LoVo (cell line): Measurements from ENCODE around the gene SLC19A2.
A peak's percentile ranks its signal among the peaks of the same experiment; 100 is the strongest.
"Not testable (repeated sequence)": the region's sequence is repeated elsewhere in the genome, so short reads cannot be mapped to it uniquely, and the experiment has no call there.

Experiments
- DNase-seq: peaks from one replicate; pipeline ENCODE4 v3.0.0-alpha.2; 2016; ENCODE audit warnings: low spot score

Gene SLC19A2

DNA sequence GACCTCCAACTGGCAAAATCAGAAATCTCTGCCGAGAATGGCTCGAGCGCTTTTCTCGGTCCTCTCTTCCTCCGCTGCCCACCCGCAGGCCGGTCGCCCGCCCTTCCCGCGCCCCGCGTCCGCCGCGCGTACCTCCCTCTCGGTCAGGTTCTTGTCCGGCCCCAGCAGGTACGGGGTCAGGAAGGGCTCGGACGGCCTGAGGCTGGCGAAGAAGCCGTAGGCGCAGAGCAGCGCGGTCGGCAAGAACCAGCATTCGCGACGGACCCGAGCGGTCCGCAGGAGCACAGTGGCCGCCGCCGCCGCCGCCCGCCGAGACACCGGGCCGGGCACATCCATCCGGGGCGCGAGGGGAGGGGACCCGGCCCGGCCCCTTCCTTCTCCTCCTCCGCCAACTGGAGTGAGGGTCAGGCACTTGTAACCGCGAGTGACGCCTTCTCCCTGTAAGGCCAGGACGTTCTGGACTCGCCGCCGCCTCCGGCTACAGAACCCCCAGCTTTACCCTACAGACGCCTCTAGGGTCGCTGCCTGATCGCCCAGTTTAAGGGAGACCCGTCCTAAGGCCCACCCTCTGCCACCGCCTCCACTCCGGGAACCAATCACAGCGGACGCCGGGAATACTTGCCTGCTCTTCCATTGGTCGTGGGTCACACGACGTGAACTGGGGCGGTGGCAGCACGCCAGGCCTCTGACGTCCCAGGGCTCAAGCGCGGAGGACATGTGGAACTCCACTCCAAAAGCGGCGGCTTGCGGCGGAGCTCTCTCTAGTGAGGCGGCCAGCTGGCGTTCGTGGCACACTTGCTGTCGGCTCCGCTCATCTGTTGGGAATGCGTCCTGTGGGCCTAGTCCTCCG lies at the start of gene SLC19A2:
Gene SLC19A2, minus strand, starts transcription at position 514 of the 850 bp plus-strand sequence. Its CDS starts 178 bp downstream, at position 336.
- peak; percentile 99 for DNase-seq

GRCh38 chr1:169534653-169535052 lies 48.9 kb upstream of the SLC19A2 start:
- DNase-seq: no peak

DNA sequence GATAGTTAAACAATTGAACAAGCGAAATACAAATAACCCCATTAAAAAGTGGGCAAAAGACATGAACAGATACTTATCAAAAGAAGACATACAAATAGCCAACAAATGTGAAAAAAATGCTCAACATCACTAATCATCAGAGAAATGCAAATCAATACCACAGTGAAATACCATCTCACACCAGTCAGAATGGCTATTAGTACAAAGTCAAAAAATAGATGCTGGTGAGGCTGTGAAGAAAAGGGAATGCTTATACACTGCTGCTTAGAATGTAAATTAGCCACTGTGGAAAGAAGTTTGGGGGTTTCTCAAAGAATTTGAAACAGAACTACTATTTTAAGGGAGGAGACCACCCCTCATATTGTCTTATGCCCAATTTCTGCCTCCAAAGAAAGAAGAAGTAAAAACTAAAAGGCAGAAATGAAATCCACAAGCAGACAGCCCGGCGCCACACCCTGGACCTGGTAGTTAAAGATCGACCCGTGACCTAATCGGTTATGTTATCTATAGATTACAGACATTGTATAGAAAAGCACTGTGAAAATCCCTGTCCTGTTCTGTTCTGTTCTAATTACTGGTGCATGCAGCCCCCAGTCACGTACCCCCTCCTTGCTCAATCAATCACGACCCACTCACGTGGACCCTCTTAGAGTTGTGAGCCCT lies 47.9 kb upstream of the SLC19A2 start:
- DNase-seq: not testable (repeated sequence)

GRCh38 chr1:169530448-169530847 lies 44.7 kb upstream of the SLC19A2 start:
- DNase-seq: no peak

DNA sequence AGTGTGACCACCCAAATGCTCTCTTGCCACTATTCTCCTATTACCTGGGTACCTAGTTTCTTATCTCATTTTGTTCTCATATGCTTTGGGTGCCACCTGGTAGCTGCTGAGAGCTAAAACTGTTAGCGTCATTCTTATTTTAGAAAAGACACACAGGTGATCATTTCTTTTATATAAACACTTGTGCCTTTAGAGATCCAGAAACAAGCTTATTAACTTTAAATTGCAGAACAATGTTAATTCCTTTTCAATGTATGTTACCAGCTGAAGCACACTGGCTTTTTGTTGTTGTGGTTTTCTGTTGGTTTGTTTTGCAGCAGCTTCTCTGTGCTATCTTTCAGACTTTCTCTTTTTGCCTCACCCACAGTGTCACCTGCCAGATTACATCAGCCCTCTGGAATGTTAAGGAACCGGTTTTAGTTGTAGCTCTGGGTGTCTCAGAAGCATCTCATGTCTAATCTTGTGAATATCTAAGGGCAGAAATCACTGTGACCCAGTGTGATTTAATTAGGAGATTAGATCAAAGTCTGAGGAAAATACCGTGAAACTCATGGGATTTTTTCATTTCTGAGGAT lies 43.4 kb upstream of the SLC19A2 start:
- peak; percentile 86 for DNase-seq

- no peak for DNase-seq
Observed at GRCh38 chr1:169528215-169529067, 42.7 kb upstream of the SLC19A2 start.

DNA sequence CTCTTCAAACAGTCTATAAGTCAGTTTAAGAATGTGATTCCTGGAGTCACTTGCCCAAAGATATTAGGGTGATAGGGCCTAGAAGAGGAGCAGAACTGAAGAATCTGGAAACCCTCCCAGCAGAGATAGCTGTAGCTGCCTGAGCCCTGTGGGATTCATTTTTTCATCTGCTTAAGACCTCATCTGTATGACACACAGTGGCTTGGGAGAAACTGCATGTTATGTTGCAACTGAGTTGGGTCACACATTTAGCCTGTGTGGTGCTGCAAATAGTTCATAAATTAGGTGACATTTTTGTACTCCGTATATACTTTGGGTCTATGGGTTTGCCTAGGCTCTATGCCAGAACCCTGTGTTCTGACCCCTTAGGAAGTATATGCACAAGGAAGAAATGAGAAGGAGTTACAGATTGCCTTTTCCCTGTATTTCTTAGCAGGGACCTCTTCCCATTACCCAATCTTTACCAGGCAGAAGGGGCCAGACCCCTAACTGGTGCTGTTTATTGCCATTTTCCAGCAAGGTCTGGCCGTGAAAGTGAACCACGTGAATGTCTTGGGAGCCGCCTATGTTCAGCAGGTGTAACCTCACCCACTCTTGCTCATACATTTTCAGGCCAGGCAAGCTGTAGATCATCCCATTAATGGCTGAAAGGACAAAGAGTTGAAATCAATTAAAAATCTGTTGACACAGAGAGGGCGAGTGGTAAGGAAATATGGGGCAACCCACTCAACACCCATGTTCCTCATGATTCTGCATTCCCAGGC lies 41.9 kb upstream of the SLC19A2 start:
- no peak for DNase-seq

DNA sequence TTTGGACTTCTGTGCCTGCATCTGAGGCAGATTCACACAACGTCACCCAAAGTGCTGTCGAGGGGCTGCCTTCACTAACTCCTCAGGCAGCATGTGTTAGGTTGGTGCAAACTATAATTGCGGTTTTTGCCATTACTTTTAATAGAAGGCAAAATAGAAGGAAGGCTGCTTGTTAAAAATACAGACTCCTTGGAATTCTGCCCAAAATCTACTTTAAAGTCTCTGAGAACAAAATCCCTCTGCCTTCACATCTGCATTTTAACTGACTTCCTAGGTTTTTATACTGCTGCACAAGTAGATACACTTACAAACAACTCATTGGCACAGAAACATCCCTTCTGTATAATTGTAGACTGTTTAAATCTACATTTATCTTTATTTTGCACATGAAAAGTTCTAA lies 41.3 kb upstream of the SLC19A2 start:
- no peak for DNase-seq

DNA sequence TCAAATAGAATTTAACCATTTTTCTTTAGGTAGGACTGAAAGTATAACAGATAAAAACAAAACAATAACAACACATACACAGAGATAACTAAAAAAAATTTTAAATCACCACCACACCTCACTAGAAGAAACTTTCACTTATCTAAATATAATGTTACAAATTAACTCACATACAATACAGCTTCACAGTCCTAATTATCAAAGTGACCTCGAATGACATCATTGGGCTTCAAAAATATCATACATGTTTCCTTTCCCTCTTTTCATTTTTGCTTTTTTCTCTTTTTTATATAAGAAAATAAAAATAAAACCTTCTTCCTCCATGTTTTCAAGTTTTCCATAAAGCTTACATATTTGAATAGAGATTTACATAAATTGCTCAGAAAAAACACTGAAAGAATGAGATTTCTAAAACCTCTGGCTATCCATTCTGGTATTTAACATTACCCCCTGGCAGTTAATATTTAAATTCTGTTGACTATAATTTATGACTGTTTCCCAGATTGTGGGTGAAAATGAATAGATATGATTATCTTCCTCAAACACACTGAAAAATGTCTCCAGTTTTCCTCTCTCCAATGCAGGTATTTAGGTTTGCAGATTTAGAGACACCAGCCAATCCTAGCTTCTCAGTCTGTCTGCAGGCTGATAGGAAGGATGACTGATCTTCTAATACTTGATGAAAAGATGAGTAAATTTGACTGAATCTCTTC lies 40.5 kb upstream of the SLC19A2 start:
- no peak for DNase-seq

DNA sequence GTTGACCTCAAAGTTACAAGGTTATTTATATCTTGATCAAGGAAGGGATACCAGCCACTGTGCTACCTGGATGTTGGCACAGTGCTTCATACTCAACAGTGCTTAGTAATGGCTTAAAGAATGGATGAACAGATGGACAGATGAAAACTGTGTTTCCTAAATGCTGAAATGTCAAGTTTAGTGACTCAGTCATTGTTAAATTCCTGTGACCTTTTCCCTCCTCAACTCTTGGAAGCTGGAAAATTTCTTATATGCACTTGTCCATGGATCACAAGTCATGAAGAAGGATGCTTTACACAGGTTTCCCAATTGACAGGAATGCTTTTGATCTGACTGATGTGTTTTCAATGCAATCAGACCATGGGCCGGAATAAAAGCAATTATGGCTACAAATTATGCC lies 39.6 kb upstream of the SLC19A2 start:
- no peak for DNase-seq

DNA sequence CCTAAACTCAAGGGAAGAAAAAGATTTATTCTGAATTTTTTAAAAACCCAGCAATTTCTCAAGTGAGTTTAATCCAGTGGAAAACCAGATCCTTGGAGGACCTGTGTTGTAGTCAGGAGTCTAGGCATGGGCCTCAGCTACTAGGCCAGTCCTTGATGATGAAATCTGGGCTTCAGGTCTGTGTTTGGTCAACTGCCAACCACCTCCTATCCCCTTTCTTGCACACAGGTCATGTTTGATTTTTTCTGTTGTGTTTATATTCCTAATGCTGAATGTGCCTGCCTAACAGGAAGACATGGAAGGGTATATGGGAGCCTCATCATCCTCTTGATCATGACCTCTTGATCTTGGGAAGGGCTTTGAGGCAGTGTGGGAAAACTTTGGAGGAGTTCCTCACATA lies 38.2 kb upstream of the SLC19A2 start:
- no peak for DNase-seq

DNA sequence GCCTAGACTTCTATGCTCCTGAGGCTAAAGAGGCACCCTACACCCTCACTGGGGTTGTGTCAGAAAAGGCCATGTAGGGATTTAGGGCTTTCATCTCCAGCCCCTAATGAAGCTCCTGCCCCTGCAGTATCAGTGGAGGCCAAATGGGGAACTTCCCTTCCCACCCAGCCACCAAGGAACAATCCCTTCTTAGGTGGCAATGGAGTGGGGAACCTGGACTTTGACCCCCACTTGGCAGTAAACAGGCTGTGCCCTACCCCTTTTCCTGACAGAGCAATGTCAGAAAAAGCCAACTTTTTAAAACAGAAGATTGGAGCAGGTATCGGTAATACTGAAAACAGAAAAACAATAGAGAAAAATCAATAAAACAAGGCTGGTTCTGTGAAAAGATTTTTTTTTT lies 35.5 kb upstream of the SLC19A2 start:
- peak; percentile 46 for DNase-seq

- no peak for DNase-seq
Observed at GRCh38 chr1:169517558-169518186, 31.9 kb upstream of the SLC19A2 start.

- DNase-seq: no peak
Observed at GRCh38 chr1:169515641-169516040, 29.9 kb upstream of the SLC19A2 start.

- no peak for DNase-seq
Observed at GRCh38 chr1:169514566-169515270, 29.0 kb upstream of the SLC19A2 start.

GRCh38 chr1:169513208-169513607 lies 27.5 kb upstream of the SLC19A2 start:
- no peak for DNase-seq

DNA sequence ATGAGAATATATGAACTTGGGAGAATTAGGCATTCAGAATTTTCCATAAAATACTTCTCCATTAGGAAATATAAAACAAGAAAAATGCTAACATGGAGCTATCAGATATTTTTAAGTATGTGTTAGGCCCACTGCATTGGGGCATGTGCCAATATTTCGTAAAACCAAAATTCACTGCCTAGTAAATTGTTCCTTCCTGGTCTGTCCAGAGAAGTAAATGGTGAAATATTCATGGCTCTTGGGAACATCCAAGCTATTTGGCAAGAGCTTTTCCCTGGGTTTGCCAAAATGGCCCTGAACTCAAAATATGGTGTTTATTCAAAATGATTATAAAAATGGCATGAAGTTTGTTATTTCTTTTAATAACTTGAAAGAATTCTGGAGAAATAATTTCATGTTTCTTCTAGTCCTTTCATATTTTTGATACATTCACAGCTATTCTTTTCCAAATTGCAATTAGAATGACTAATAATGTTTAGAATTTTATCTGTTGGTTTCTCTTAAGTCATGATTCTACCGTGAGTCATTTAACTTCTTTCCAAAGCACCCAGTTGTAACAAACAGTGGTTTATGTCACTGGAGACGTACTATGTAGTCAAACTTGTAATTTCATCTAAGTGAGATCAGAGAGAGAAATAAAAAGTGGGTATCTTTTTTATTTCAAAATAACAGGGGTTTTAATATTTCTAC lies 25.7 kb upstream of the SLC19A2 start:
- DNase-seq: no peak

GRCh38 chr1:169510060-169510459 lies 24.3 kb upstream of the SLC19A2 start:
- DNase-seq: no peak

- DNase-seq: no peak
Observed at GRCh38 chr1:169509354-169509753, 23.6 kb upstream of the SLC19A2 start.
